Chondrocyte (in vitro differentiated cells): ENCODE data around the gene ADORA1. TPM values are rescaled to one million over a fixed set of nuclear protein-coding genes. Genes with fewer than 3 reads are reported as not detected.

Experiments used
- DNase-seq: peaks from one replicate; pipeline ENCODE4 v3.0.0; 2021; ENCODE audit warnings: mixed read lengths, low spot score
- H3K27ac Mint-ChIP-seq: one replicate; pipeline ENCODE4 v1.8.0; 2021; ENCODE audit warnings: mild to moderate bottlenecking, moderate library complexity, mixed read lengths; ENCODE audit not compliant: unreplicated experiment
- H3K27me3 Mint-ChIP-seq: 2 replicates; pipeline ENCODE4 v1.8.0; 2021; ENCODE audit warnings: low read depth, mixed read lengths
- H3K36me3 Mint-ChIP-seq: 2 replicates; pipeline ENCODE4 v1.8.0; 2021; ENCODE audit warnings: low read depth, mixed read lengths
- H3K4me1 Mint-ChIP-seq: 2 replicates; pipeline ENCODE4 v1.8.0; 2021; ENCODE audit warnings: low read depth, mild to moderate bottlenecking, mixed read lengths
- H3K4me3 Mint-ChIP-seq: one replicate; pipeline ENCODE4 v1.8.0; 2021; ENCODE audit warnings: mild to moderate bottlenecking, moderate library complexity, mixed read lengths; ENCODE audit not compliant: unreplicated experiment
- H3K9me3 Mint-ChIP-seq: 2 replicates; pipeline ENCODE4 v1.8.0; 2021; ENCODE audit warnings: low read depth, mixed read lengths
- total RNA-seq: library from RNA; stranded (reverse); gene quantifications from 3 replicates; pipeline ENCODE4 v1.2.1, GENCODE V29; 2021
- TF ChIP-seq, protein P1 (sequence below): fragments of 200-600 bp; sonication (generic); IDR thresholded peaks from 2 replicates; pipeline ENCODE4 v1.5.0; 2021; ENCODE audit warnings: antibody characterized with exemption, mild to moderate bottlenecking, moderate library complexity

ADORA1 gene
- total RNA-seq, 1 donor from 2014 or later = 1.7 TPM

- Mint-ChIP-seq H3K9me3 (no peaks in the 10 kb centered on the region), H3K27me3 (peaks cover 86% of the 10 kb centered on the region), H3K4me1 (peaks cover 6% of the 10 kb centered on the region), H3K27ac (no peak overlapping the region), H3K4me3 (no peak overlapping the region), H3K36me3 (no peaks in the 10 kb centered on the region)
- DNase-seq = peak; percentile 68
- TF ChIP-seq, protein P1, sequence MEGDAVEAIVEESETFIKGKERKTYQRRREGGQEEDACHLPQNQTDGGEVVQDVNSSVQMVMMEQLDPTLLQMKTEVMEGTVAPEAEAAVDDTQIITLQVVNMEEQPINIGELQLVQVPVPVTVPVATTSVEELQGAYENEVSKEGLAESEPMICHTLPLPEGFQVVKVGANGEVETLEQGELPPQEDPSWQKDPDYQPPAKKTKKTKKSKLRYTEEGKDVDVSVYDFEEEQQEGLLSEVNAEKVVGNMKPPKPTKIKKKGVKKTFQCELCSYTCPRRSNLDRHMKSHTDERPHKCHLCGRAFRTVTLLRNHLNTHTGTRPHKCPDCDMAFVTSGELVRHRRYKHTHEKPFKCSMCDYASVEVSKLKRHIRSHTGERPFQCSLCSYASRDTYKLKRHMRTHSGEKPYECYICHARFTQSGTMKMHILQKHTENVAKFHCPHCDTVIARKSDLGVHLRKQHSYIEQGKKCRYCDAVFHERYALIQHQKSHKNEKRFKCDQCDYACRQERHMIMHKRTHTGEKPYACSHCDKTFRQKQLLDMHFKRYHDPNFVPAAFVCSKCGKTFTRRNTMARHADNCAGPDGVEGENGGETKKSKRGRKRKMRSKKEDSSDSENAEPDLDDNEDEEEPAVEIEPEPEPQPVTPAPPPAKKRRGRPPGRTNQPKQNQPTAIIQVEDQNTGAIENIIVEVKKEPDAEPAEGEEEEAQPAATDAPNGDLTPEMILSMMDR = no peak
These were observed 7.0 kb upstream of the ADORA1 start for GRCh38 chr1:203120325-203121153.

DNA sequence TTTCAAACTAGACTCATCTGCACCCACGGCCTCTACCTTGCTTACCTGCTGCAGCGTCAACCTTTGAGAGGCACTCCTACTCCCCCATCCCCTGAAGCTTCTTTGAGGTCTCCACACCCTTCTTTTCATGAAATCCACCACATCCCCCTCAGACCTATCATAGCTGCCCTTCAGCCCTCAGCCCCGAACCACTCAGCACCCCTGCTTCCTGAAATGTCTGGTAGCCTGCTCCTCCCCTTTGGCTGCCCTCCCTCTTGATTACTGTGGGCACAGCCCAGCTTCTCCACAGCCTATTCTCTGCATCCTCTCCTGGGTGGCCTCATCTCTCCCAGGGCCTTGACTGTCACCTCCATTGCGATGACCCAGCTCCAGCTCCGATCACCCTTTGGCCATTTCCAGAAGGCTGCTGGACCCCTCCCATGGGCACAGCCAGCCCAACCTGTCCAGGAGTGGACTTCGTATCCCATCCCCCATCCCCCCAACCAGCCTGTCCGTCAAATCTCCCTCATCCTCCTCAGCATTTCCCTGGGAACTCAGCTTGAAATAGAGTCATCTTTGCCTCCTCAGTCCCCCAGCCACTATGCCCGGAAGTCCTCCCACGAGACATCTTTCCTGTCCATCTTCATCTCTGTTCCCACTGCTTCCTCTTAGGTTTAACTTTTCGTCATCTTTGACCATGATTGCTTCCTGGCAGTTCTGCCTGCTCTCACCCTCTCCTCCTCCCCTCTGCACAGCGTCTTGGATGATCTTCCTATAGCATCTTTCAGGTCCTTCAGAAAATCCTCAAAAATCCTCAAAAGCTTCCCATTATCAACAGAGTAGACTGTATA lies 6.1 kb upstream of the ADORA1 start:
- H3K9me3 Mint-ChIP-seq = no peaks in the 10 kb centered on the region
- H3K27me3 Mint-ChIP-seq = peaks cover 77% of the 10 kb centered on the region
- no peaks in the 10 kb centered on the region for H3K36me3 Mint-ChIP-seq
- TF ChIP-seq, protein P1 = no peak
- no peak overlapping the region for H3K4me3 Mint-ChIP-seq
- DNase-seq = peak; percentile 64
- H3K4me1 Mint-ChIP-seq = peaks cover 10% of the 10 kb centered on the region
- H3K27ac Mint-ChIP-seq = no peak overlapping the region

GRCh38 chr1:203122159-203122558 lies 5.4 kb upstream of the ADORA1 start:
- TF ChIP-seq, protein P1 = no peak
- no peak overlapping the region for H3K27ac Mint-ChIP-seq
- peak; percentile 50 for DNase-seq
- H3K36me3 Mint-ChIP-seq = no peaks in the 10 kb centered on the region
- H3K27me3 Mint-ChIP-seq = peaks cover 70% of the 10 kb centered on the region
- H3K9me3 Mint-ChIP-seq = no peaks in the 10 kb centered on the region
- H3K4me1 Mint-ChIP-seq = peaks cover 15% of the 10 kb centered on the region
- H3K4me3 Mint-ChIP-seq = no peak overlapping the region

DNA sequence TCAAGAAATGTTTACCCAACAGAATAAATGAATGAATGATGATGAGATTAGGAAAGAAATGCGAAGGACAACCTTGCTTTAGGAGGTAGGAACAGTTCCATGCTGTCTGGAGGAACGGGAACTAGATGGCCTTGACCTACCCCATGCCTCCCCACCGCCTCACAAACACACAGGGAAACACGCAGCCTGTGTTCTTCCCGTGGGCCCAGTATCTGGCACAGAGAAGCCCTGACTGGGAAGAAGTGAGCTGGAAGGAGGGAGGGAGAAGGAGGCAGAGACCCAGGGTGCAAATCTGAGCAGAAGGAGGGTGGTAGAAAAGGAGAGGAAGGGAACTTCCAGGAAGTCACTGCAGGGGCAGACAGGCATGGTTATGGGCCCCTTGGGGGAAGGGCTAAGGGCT lies 3.5 kb upstream of the ADORA1 start:
- TF ChIP-seq, protein P1 = no peak
- Mint-ChIP-seq H3K27ac (no peak overlapping the region), H3K9me3 (no peaks in the 10 kb centered on the region), H3K36me3 (no peaks in the 10 kb centered on the region), H3K4me1 (peaks cover 19% of the 10 kb centered on the region), H3K4me3 (no peak overlapping the region), H3K27me3 (peaks cover 52% of the 10 kb centered on the region)
- no peak for DNase-seq

GRCh38 chr1:203124546-203125317 lies 2.8 kb upstream of the ADORA1 start:
- H3K36me3 Mint-ChIP-seq = no peaks in the 10 kb centered on the region
- H3K4me3 Mint-ChIP-seq = no peak overlapping the region
- peaks cover 46% of the 10 kb centered on the region for H3K27me3 Mint-ChIP-seq
- H3K9me3 Mint-ChIP-seq = no peaks in the 10 kb centered on the region
- no peak for DNase-seq
- H3K4me1 Mint-ChIP-seq = peaks cover 21% of the 10 kb centered on the region
- H3K27ac Mint-ChIP-seq = no peak overlapping the region
- TF ChIP-seq, protein P1 = no peak
